Ramos (cell line): ENCODE results near the gene GBP2.

ENCODE experiments used
- in situ Hi-C: fragments of 300-500 bp; cut with MboI; formaldehyde crosslinking; loops from one replicate; pipeline ENCODE4 v1.14.3; 2022; ENCODE audit warnings: low sequenced_read_pairs; ENCODE audit not compliant: unreplicated experiment

GBP2 gene

DNA sequence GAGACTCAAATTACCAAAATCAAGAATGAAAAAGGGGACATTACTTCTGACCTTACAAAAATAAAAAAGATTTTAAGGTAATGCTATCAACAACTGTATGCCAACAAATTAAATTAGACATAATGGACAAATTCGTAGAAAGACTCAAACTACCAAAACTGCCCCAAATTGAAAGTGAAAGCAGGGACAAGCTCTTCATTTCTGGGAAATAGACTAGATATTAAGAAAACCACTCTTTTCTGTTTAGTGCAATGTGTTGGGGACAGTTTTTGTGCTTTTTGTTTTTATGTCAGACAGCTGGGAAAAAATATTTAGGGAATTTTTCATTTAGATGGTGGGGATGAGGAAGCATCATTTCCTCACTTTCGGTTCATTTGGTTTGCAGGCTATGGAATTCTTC, 56.0 kb downstream of the GBP2 start:
- in situ Hi-C loops = no loop called here

DNA sequence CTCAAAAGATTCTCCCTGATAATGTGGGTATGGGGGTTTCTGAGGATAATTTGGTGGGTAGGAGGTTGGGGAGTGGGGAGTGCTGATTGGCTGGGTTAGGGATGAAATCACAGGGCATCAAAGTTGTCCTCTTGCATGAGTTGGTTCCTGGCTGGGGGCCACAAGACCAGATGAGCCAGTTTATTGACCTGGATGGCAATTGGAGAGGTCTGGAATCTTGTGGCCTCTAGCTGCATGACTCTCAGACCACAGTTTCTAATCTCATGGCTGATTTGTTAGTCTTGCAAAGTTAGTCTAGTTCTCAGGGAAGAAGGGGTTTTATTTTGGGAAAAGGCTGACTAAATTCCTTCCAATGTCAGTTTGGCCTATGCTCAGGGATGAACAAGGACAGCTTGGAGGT, 57.6 kb downstream of the GBP2 start:
- in situ Hi-C loops = no loop called here

DNA sequence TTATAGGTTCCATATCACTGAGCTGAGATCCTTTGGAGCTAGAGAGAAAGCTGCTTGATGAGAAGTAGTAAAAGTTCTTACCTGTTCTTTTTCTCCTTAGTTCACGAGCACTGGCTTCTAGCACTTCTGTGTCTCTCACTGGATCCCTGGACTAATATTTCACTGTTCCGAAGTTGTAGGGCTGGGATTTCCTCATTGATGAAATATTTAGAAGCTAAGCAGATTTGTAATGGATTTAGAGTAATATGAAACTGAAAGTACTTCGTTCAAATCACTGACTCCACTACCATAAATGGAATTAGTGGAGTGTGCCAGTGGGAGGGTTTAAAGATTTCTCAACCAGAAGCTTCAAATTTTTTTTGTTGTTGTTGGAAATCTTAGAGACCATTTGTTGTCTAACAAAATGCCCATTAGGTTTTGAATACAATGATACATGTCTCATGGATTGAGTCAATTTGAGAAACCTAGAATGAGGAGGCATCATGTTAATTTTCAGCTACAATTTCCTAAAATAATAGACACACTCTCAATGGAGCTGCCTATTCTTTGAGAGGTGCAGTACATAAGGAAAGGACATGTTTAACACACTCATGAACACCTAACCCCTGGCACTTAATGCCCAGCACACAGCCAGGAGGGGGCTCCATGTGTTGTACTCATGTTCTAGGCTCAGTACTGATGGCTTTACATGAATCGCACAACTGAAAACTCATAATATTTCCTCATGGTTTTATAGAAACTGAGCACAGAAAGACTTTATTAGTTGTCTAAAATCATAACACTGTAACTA, 60.6 kb downstream of the GBP2 start, which contains the start of gene GBP1:
GBP1 (minus strand) TSS at position 130 of the 790 bp plus-strand sequence. CDS start 1,974 bp downstream, outside the sequence.
- in situ Hi-C loops = no loop called here

DNA sequence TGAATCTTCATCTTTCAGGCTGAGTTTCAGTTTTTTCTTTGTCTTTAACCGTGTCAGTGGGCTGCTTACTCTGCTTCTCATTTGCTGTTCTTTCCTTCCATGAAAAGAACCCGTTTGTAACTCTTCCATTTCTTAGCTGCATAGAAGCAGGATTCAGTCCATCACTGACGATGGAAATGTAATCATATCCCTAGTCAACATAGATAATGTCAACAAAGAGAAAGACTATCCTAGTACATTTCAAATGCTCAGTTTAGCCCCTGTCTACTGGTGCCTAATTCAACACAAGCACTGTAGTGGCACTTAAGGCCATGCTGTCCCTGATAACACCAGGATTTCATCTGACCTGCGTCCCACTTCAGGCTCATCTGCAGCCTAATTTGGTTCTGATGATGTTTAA, 61.3 kb downstream of the GBP2 start:
- in situ Hi-C loops = no loop called here

DNA sequence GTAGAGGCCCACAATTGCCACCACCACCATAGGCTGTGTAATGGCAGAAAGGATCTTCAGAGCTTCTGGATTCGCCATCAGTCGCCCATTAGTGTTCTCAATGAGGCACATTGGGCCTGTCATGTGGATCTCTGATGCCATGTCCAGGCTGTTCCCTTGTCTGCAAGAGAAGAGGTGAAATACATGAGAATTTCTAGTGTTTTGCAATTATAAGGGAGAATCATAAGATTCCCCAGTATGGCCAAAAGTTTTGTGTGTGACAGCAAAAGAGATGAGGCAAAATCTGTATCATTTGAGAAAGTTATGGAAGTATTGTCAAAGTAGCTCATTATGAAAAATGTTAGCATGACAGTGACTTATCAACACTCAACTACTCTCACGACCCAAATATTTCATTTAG, 62.8 kb downstream of the GBP2 start:
- in situ Hi-C loops = no loop called here

DNA sequence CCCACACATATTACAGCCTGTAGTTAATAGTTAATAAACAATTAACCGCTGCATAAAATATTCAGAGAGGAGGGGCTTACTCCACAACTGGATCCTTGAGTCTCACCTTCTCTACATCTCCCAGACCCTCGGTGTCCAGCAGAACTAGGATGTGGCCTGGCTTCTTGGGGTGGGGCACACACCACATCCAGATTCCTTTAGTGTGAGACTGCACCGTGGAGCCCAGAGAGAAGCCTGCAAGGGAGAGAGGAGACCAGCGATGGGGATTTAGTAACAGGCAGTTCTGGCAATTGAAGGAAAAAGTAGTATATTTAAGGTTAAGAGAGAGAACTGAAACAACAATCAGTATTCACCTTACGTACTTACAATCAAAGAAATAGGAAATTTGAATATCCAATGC, 65.8 kb downstream of the GBP2 start:
- in situ Hi-C loops = no loop called here
